ENCODE results near the gene NFX1.
"Not testable (repeated sequence)": the region's sequence is repeated elsewhere in the genome, so short reads cannot be mapped to it uniquely, and the experiment has no call there.

NFX1 gene

DNA sequence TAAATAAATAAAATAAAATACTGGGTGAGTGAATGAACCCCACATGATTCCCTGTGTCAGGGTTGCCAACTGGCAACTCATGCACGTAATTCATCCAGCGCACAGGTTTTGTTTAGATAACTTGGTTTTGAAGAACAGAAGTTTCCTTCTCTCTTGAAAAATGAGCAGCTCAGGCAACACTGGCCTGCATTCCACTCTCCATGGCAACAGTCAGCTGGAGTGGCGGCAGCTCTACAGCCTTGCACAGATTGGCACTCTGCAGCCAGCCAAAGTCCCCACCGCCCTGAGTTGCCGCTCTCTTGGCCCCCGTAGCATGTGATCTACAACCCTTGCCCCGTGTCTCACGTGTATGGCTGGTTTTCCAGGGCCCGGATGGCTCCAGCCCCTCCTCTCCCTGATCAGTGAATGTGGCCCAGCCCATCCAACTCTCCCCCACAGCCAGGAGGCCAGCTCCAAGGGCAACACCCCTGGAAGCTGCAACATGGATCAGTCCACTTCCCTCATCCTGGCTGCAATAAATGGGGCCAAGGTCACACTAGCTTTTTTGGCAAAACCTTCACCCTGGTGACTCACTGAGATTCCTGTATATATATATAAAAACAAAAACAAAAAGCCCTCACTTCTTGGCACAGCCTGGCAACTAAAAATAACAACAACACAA is 100.9 kb downstream of the NFX1 start:
- peak; percentile 85 for DNase-seq (ENCODE audit: low read depth)

DNA sequence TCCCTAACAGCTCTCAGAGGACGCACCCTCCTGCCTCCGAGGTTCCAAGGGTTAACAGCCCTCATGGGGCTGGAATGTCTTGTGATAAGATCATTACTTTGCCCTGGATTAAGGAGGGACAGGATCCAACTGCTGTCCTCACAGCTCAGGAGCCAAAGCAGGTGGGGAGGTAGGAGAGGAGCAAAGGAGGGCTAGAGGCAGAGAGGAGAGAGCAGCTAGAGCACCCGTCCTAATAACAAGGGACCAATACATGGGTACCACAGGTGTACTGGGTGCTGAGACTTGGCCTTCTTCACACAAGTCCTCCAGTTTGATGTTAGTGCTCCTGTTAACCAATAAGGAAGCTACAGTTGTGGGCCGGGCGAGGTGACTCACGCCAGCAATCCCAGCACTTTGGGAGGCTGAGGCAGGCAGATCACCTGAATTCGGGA is 102.3 kb downstream of the NFX1 start:
- not testable (repeated sequence) for DNase-seq (ENCODE audit: low read depth)

DNA sequence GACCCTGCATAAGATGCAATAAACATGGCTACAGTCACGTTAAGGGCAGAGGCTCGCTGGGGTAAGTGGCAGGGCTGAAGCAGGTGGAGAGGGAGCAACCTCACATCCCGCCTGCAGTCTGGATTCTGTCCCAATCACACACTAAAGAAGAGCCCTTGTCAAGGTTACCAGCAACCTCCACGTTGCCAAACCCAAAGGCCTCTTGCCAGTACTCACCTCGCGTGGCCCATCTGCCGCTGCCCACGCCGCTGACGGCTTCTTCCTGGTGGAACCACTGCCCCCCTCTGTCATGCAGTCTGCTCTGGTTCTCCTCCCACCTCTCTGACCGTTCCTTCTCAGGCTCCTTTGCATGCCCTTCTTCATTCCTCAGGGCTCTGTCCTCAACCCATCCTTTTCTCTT is 103.3 kb downstream of the NFX1 start:
- no peak for DNase-seq (ENCODE audit: low read depth)

DNA sequence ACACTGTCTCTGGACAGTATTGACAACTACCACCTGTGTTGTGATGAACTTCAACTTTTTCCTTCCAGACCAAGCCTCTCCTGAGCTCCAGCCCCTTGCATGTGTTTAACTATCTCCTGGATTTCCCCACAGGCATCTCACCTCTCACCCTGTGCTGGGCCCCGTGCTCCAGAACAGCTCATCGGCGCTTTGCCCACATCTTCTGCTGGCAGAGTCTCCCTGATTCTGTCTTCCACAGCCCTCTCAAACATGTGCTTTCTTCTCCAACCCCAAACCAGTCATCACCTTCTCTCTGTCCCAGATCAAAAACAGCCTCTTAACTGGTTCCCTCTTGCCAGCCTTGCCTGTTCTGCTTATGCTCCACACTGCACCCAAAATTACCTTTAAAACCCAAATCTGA is 103.7 kb downstream of the NFX1 start:
- DNase-seq (ENCODE audit: low read depth) = not testable (repeated sequence)

DNA sequence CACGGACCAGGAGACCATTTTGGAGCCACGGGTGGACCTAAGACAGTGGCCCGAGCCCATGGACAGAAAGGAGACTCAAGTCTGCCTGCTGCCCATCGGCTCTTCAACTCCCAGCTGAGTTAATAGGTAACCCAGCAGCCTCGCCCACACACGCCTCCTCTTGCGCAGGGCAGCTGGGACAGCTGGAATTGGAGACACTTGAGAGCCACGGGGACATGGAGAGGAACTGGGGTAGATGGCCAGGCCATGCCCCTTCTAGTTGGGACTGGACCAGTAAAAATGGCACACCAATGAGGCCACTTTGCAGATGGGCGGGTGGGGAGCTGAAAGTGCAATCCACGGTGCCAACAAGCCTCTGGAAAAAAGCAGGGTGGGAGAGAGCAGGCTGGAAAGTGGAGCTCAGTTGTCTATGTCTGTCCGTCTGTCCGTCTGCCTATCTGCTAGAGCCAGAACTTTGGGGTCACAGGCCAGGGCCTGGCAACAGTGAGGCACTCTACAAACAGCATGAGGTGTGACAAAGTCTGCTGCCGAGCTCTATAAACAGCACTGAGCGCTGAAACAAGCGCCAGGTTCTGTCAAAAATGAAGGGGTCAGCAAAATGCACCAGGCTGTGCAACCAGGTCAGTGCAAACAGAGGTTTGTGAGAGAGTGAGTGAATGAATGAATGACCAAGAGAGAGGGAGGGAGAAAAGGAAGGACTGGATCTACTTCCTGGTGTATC is 105.0 kb downstream of the NFX1 start:
- DNase-seq (ENCODE audit: low read depth) = not testable (repeated sequence)

DNA sequence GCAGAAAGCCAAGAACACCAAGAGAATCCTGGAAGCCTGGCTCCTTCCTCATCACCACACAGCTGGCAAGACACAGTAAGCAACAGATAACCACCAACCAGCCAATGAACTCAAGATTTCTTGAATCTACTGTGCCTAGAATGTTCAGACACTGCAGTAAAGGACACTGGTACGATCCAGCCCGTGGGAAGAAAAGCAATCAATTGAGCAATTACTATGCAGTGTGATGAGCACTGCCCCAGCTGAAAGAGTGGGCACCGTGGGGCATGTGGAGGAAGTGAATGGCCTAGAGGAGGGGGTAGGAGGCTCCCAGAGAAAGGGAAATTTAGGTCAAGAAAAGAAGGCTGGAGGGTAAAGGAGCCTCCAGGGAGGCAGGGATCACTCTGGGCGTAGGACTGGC is 107.5 kb downstream of the NFX1 start:
- not testable (repeated sequence) for DNase-seq (ENCODE audit: low read depth)

DNA sequence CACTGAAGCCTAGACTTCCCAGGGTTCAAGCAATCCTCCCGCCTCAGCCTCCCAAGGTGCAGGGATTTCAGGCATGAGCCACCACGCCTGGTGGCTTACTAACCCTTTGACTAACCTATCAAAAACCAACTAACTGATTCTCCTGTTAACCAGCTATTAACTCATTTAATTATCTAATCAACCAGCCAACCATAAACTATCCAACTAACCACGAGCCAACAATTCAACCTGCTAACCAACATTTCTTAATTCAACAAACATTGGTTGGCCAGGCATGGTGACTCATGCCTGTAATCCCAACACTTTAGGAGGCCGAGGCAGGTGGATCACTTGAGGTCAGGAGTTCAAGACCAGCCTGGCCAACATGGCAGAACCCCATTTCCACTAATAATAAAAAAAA is 108.7 kb downstream of the NFX1 start:
- DNase-seq (ENCODE audit: low read depth) = not testable (repeated sequence)

DNA sequence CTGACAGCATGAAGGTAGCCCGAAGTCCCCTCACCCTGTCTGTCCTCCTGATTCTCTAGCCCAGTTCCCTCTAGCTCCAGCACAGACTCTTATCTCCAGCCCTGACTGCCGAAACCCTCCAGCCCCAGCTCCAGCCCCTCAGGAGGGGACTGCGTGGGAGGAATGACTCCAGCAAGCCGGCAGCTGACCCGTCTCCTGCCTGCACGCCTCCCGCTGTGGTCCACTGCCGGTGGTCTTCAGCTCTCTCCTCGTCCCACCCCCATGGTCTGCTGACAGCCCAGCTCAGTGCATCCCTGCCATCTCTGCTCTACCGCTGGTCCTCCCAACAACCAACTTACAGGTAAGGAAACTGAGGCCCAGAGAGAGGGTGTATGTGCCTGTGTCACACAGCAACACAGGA is 111.5 kb downstream of the NFX1 start:
- not testable (repeated sequence) for DNase-seq (ENCODE audit: low read depth)

DNA sequence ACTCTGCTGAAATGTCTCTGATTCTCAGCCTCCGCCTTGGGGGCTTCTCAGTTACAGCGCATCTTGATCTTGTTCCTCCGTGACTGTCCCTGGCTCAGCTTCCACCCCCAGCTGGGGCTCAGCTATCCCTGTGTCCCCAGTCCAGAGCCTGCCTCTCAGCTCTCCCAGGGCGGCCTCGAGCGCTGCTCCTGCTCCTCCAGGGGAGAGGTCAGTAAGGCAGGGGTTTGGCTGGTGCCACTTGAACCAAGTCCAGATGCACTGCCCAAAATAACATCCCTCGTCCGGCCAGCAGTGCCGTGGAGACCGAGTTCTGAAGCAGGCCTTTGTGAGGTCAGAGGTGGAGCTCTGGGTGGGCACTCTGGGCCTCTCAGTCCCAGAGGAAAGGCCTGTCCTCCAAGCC is 112.1 kb downstream of the NFX1 start, which contains the start of gene AQP7:
TSS of gene AQP7 (minus strand) at position 198 of the 400 bp plus-strand sequence. CDS start 1,306 bp downstream, outside the sequence.
- not testable (repeated sequence) for DNase-seq (ENCODE audit: low read depth)

DNA sequence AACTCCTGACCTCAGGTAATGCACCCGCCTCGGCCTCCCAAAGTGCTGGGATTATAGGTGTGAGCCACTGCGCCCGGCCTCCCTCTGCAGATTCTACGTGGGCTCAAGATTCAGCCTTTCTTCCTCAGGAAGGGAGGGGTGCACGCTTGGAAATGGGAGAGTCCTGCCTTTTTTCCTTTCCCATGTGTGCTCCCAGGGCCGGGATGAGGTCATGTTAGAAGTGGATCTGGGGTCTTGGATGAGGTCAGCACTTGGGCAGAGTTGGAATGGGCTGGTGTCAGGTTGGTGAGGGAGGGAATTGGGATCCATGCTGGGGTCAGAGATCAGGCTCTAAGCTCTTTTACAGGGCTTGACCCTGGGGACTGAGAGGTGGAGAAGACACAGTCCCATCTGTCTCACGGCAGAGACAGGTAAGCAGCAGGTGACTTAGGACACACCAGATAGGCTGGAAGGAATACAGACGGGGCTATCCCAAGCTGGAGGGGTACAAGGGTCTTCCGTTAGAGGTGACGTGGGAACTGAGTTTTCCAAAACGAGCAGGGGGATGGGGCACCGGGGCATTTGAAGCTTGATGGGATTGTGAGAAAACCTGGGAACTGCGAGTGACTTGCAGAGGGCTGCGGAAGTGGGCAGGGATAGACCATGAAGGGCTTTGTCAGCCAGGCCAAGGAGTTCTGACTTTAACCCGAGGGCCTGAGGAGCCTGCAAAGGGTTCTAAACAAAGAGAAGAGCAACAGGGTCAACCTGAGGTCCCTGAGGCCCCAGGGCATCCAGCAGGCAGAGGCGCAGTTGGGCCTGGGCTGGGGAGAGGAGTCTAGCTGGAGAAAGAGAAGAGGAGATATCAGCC is 113.8 kb downstream of the NFX1 start:
- DNase-seq (ENCODE audit: low read depth) = no peak

DNA sequence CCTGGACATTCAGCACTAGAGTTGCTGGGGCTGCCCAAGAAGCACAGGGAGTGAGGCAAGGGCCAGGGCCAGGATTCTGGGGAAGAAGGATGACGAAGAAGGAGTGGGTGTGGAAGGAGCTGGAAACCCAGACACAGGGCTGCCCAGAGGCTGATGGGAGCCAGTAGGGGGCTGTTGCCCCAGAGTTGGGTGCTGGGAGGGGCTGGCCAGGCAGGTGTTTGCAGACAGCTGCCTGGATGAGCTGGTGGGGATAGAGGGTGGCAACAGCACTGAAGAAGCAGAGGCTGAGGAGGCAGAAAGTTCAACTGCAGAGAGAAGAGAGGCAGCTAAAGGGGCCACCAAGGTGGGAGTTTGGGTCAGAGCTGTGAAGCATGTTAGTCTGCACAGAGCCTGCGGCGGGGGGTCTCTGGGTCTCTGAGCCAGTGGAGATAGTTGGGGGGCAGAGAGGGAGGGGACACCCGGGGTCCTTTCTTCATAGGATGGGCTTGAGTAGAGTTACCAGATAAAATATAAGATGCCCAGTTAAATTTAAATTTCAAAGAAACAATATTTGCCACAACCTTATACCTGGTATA is 114.6 kb downstream of the NFX1 start:
- DNase-seq (ENCODE audit: low read depth) = peak; percentile 21

DNA sequence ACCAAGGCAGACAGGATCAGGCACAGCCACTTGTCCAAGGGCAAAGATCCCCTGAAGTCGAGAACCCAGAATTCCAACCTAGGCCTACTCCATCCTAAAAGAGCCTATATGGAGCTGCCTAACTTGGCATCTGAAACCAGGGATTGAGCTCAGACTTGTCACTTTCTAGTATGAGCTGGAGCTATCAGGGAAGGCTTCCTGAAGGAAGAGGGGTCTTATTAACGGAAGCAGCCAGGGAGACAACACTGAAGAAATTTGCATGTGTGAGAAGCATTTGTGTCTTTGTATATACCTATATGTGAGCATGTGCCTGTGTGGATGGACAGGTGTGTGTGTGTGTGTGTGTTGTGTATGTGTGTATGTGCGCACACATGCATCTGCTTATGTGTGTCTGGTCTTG is 116.7 kb downstream of the NFX1 start:
- DNase-seq (ENCODE audit: low read depth) = no peak

DNA sequence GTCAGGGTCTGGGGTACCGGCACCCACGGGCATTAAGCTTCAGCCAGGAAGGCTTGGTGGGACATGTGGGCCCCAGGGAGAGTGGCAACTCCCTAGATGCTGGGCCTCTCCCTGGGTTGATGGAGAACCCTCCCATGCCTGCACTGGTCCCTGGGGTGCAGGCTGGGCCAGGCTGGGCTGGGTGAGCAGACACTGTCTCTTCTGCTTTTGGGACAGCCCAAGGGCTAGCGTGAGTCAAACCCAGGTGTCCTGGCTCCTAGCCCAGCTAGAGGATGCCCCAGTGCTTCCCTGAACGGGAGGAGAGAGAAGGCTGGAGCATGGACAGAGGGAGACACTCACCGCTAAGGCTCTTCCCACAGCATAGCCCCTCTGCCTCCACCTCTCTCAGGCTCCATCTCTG is 117.8 kb downstream of the NFX1 start:
- DNase-seq (ENCODE audit: low read depth) = no peak

DNA sequence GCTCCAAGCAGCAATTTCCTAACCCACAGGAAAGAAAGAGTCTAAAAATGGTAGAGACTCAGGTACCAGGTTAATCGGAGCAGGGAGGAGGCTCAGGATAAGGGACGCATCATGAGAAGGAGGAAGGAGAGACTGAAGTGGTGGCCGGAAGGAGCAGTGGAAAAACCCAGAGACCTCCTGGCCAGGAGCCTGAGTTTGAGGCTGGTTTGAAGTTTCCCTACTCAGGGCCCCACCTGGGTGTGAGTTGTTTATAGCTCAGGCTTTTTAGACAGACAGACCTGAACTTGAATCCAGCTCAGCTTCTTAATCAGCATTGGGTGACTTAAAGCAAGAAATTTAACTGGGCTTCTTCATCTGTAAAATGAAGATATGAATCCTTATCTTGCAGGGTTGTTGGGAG is 124.0 kb downstream of the NFX1 start:
- DNase-seq (ENCODE audit: low read depth) = no peak

DNA sequence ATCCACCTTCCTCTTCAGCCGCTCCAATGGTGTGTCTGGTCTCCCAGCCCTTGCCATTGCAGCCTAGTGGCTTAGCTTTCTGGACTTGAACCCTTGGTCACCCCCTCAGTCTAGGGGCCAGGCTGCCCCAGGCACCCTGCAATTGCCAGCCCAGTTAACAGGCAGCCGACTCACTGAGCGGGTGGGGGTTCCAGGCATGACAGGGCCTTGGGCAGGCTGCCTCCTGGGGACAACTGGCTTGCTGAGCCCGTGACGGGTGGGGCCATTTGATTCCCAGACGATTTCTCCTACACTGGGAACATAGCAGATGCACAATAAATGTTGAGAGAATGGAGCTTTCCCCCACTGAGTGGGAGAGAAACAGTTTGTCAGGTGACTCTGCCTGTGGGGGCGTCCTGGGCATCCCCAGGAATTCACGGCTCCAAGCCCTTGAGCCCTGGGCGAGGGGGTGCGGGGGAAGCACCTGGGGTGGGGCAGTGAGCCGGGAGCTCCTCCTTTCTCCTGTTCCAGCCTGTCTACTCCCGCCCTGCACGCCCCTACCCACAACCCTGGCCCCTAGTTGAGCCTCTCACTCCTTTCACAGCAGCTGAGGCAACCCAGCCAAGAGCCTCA is 124.7 kb downstream of the NFX1 start:
- DNase-seq (ENCODE audit: low read depth) = no peak

DNA sequence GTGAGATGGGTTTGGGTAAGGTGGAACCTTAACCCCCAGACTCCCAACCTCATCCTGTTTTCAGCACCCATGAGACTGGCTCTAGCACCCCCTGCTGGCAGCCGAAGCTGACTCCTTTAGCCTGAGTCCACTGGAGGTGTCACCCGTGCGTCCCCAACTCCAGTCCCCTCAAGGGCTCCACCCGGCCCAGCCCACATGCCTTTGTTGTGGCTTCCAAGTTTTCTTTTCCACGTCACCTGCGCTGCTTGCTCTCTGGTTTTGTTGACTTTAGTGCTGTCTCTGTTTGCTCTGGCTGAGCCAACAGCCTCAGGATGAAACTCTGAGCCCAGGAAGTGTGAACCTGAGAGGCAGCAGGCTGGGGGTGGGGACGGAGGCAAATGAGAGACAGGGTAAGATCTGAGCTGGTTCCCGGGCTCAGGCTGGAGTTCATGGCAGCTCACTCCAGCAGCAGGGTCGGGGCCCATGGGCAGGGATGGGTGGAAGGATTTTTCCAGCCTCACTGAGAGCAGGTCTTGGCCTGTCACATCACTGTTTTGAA is 125.3 kb downstream of the NFX1 start:
- DNase-seq (ENCODE audit: low read depth) = peak; percentile 52

DNA sequence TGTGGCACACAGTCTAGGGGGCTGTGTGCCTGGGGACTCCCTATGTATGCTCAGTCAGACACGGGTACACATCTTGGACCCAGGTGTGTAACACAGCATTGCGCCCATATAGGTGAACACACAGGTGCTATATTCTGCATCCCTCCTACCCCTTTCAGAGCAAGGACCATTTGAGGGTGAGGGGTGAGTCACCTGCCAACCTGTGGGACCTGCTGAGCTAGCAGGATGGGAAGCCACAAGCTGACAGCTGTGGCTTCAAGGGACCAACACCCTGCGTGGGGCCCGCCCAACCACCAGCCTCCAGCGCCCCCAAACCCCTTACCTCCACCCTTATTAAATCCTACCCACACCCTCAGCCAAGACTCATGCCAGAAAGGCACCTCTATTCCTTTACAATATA is 126.7 kb downstream of the NFX1 start:
- no peak for DNase-seq (ENCODE audit: low read depth)

DNA sequence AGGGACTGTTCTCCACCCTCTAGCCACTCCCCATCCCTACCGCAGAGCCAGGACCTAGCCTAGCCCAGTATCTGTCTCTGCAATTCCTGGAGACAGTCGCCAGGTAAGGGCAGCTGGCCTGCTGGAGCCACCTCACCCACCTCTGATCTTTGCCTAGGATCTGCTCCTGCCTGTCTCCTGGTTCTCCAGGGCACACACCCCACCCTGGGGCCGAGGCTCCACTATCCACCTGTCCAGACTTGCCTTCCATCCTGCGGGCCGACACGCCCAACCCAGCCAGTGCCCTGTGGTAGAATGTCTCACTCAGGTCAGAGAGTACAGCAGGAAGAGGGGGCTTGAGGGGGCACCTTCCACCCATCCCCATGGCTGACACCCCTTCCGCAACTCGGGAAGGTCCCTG is 127.8 kb downstream of the NFX1 start:
- no peak for DNase-seq (ENCODE audit: low read depth)

DNA sequence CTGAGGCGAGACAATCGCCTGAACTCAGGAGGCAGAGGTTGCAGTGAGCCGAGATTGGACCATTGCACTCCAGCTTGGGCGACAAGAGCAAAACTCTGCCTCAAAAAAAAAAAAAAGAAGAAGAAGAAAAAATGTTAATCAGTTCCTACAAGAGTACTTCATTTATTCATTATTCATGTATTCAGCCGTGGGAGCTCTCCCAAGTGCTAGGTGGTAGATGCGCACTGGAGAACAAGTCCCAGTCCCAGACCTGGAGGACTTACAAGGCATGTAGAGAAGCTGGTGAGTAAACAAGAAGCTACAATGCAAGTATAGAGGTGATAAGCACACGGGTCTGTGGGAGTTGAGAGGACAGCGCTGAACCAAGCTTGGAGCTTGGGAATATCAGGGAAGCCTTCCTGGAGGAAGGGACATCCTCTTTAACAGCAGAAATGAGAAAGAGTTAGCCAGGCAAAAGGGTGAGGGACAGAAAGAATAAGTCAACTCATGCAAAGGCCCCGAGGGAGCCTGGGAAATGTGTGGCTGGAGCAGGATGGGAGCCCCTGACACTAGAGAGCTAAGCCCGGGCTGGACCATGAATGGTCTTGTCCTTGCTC is 129.5 kb downstream of the NFX1 start:
- DNase-seq (ENCODE audit: low read depth) = no peak
